GM21528 (cell line): ENCODE results near the gene TTLL11.
"Not testable (repeated sequence)": the region's sequence is repeated elsewhere in the genome, so short reads cannot be mapped to it uniquely, and the experiment has no call there.

Source experiments
- ATAC-seq: cut with Tn5 transposase; IDR thresholded peaks from one replicate; pipeline ENCODE4 v1.9.1; 2021; ENCODE audit warnings: mild to moderate bottlenecking, moderate library complexity; ENCODE audit not compliant: unreplicated experiment, low FRiP score

TTLL11 gene

GRCh38 chr9:121809356-121810050 is 283.6 kb downstream of the TTLL11 start:
- no peak for ATAC-seq

- no peak for ATAC-seq
These were observed 284.3 kb downstream of the TTLL11 start for GRCh38 chr9:121808781-121809180.

- no peak for ATAC-seq
These were observed 285.3 kb downstream of the TTLL11 start for GRCh38 chr9:121807823-121808278.

GRCh38 chr9:121807069-121807822 is 285.9 kb downstream of the TTLL11 start:
- ATAC-seq: no peak

GRCh38 chr9:121802753-121803152 is 290.4 kb downstream of the TTLL11 start:
- ATAC-seq: no peak

GRCh38 chr9:121801579-121801978 is 291.5 kb downstream of the TTLL11 start:
- ATAC-seq: no peak

GRCh38 chr9:121800376-121800775 is 292.7 kb downstream of the TTLL11 start:
- ATAC-seq: no peak

GRCh38 chr9:121798941-121799340 is 294.2 kb downstream of the TTLL11 start:
- ATAC-seq: no peak

GRCh38 chr9:121797081-121797480 is 296.0 kb downstream of the TTLL11 start:
- no peak for ATAC-seq

- not testable (repeated sequence) for ATAC-seq
These were observed 298.8 kb downstream of the TTLL11 start for GRCh38 chr9:121794334-121794733.

GRCh38 chr9:121792476-121792875 is 300.6 kb downstream of the TTLL11 start:
- not testable (repeated sequence) for ATAC-seq

- ATAC-seq: no peak
These were observed 302.3 kb downstream of the TTLL11 start for GRCh38 chr9:121790841-121791240.

GRCh38 chr9:121788686-121789366 is 304.3 kb downstream of the TTLL11 start:
- no peak for ATAC-seq

- no peak for ATAC-seq
These were observed 306.1 kb downstream of the TTLL11 start for GRCh38 chr9:121786998-121787422.

- ATAC-seq: no peak
These were observed 306.6 kb downstream of the TTLL11 start for GRCh38 chr9:121786543-121786948.

- ATAC-seq: no peak
These were observed 307.2 kb downstream of the TTLL11 start for GRCh38 chr9:121785673-121786542.

- ATAC-seq: no peak
These were observed 308.2 kb downstream of the TTLL11 start for GRCh38 chr9:121784731-121785411.

GRCh38 chr9:121783521-121784507 is 309.3 kb downstream of the TTLL11 start:
- ATAC-seq: no peak

- ATAC-seq: no peak
These were observed 310.0 kb downstream of the TTLL11 start for GRCh38 chr9:121783111-121783510.
